Activated CD4-positive, alpha-beta T cell treated with anti-CD3 and anti-CD28 coated beads, Interleukin-2, amount 50 U/mL, for 4 hours (primary cell): Measurements from ENCODE around the gene BLMH.
"Not testable (repeated sequence)": the region's sequence is repeated elsewhere in the genome, so short reads cannot be mapped to it uniquely, and the experiment has no call there.

Experiments used
- DNase-seq, 2 experiments: peaks; one replicate each; pipeline ENCODE4 v3.0.0-alpha.2; 2020

The BLMH gene

DNA sequence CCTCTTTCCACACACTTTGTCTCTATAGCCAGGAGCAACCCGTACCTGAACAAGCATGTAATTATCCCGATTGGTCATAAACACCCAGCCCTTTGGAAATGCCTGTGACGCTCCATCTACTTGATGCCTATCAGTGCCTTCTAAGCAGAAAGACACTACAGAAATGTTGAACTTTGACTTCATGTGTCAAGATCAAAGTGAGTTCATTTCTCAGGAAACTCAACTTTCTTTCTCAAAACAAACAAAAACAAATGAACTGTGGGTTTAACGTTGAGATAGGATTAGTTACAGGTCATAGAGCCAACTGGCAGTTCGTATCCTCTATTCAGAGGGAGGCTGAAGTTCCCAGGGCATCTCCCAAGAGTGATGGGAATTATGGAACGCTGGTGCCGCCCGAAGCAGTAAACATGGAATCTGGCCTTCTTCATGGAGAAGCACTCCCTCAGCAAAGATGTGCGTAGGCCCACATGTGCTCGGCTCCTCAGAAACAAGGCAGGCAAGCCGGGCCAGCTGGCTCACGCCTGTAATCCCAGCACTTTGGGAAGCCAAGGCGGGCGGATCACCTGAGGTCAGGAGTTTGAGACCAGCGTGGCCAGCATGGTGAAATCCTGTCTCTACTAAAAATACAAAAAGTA is 65.7 kb downstream of the BLMH start:
- DNase-seq, result no peak

- DNase-seq, result no peak
Measured at GRCh38 chr17:30225112-30225511, 66.6 kb downstream of the BLMH start.

DNA sequence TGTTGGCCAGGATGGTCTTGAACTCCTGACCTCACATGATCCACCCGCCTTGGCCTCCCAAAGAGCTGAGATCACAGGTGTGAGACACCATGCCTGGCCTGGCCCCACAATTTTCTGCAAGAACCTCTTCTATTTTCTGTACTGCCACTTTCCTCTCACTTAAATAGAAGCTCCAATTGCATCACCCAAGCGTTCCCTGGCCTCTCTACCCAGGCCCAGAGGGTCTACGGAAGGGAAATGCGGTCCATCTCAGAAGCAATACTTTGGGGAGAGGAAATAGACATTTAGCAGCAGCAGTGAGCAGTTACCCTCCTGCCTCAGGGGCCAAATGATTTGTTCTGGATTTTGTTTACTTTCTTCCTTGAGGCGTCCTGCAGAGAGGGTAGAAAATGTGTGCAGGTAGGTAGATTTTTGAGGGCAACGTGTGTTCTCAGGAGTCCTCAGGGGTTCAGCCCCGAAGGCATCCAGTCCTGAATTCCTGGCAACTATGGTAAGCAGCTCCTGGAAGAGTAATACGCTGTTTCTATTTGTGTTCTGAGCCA is 67.3 kb downstream of the BLMH start:
- DNase-seq, result no peak

- DNase-seq, result no peak
Measured at GRCh38 chr17:30222721-30223175, 69.0 kb downstream of the BLMH start.

- no peak for DNase-seq
Measured at GRCh38 chr17:30222251-30222650, 69.5 kb downstream of the BLMH start.

DNA sequence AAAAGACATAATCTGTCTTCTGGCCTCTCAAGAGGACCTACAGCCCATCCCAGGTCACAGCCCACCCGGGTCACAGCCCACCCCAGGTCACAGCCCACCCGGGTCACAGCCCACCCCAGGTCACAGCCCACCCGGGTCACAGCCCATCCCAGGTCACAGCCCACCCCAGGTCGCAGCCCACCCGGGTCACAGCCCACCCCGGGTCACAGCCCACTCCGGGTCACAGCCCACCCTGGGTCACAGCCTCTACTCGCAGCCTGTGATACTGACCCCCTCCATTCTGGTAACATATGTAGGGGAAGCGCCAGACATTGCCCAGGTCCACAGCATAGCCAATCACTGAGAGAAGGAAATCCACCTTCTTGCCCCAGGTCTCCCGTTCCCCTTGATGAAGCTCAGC is 70.4 kb downstream of the BLMH start:
- DNase-seq, result no peak

DNA sequence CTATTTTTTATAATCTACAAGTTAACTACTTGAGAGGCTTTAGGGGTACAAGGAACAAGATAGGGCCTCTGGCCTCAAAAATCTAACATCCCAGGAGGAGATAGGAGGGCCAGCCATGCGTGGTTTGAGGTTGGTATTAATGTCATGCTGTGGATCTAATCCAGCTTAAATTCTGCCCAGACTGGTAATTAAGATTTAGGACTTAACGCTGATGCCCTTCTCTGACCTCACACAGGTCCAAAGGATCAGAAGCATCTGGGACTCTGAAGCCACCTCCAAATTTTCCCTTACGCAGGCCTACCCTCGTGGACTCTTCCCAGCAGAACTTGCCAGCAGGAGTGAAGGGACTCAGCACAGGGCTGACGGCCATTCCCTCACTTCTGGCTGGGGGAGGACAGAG is 71.3 kb downstream of the BLMH start:
- no peak for DNase-seq

DNA sequence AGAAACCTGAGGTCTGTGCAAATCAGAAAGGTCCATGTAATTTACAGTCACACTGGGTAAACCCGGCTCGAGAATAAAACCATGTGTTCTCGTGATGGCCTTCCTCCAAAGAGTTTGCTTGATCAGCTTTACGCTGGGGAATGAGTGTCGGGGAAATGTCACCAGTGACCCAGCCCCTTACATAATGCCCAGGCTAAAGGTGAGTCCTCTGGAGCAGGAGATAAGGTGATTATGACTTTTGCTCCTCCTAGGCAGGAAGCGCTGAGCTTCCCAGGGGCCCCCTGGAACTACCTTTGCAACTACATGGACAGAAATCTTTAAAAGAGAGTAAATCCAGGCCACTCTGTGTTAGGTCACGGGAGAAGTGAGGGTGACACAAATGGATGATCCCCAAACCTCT is 71.9 kb downstream of the BLMH start:
- DNase-seq, result no peak

DNA sequence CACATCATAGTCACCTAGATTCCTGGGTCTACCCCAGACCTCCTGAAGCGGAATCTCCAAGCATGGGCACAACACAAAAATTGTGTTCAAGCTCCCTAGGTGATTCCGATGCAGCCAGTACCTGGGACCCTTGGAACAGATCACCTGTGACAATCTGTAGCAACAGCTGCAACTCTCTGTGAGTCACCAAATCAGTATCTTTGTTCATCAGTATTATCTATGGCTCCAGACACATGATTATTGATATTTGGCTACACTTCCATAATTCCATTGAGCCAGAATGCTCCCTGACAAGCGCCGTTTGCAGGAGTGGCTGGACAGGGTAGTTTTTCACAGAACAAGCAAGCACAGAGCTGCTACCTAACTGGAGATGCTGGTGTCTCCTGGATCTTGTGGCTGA is 72.4 kb downstream of the BLMH start:
- DNase-seq, result no peak

- DNase-seq, result no peak
Measured at GRCh38 chr17:30218799-30219198, 72.9 kb downstream of the BLMH start.

DNA sequence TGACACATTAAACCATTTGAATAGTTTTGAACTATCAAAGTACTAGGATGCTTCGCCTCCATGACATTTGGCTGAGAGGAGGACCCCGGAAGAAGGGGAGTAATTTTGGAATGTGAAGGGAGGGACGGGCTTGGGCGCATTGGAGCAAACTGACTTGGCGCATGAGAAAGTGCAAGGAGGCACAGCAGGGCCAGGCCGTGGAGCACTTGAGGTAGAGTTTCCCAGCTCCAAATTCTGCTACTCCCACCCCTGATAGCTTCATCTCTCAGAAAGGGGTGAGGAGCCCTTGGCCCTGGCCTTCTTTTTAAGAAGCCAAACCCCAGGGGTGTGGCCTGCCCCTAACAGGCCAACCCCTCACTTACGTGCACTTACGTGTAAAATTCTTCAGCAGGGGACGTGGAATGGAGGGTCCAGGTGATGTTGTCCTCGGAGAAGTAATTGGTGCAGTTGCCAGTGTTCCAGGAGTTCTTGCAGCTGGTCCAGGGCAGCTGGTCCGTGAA is 73.9 kb downstream of the BLMH start:
- no peak for DNase-seq

DNA sequence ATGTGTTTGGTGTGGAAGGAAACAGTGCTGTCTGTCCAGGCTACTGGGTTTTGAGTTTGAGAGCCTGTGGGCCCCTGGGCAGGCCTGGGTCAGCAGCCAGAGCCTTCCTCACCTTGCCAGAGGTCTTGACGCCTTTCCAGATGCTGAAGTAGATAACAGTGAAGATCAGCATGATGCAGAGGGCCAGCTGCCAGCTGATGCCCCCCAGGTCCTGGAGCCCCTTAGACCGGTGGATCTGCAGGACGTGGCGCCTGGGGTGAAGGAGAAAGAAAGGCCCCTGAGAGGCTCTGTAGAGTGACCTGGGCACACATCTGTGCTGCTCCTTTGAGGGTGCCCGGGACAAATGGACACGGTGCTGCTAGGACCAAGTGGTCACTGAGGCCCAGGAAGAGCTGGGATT is 74.7 kb downstream of the BLMH start:
- no peak for DNase-seq

DNA sequence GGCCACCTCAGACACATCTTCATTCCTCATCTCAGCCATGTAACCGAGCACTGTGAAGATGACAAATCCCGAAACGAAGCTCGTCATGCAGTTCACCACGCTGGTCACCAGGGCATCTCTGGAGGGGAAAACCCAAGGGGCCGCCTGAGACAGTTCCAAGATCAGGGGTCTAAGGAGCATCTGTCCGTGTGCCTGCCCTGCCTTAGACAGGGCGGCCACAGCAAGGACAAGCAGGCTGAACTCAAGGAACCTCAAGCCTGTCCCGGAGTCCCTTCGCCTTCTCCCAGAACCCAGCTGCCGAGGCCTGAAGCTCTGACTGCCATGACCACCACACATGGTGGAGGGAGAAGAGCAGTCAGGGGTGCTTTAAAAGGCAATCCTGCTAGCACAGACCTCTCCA is 79.0 kb downstream of the BLMH start:
- DNase-seq, result no peak

DNA sequence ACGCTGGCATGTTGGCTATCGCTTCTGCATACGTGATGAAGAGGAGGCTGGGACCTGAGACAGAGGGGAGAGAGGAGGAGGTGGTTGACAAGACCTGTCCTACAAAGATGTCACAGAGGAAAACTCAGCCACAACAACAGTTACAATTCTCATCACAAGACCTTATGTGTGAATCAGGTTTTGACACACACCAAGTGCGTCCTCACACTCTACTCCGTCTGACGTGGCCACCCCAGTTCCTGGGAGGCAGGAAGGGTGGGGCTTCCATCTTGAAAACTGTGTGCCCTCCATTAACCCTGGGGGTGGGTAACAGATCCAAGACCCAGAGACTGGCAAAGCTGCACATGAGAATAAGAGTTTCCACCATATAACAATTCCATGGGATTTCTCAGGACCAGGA is 80.4 kb downstream of the BLMH start:
- no peak for DNase-seq

DNA sequence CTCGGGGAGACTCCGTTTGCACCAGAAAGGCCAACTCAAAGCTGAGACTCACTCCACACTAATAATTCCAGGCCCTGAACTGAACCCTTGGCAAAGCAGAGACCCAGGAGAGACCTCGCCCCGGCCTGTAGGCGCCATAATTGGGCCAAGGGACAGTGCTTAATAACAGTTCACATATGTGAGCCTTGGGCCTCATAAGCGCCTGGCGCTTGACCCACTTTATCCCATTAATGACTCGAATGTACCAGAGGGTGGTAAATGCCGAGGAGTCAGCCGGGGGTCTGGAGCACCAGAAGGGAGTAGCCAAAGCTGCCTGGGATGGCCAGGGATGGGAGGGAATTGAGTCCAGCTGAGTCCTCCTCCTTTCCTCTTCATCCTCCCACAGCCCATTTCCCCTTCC is 80.8 kb downstream of the BLMH start:
- no peak for DNase-seq

- DNase-seq, result no peak
Measured at GRCh38 chr17:30210366-30210765, 81.4 kb downstream of the BLMH start.

DNA sequence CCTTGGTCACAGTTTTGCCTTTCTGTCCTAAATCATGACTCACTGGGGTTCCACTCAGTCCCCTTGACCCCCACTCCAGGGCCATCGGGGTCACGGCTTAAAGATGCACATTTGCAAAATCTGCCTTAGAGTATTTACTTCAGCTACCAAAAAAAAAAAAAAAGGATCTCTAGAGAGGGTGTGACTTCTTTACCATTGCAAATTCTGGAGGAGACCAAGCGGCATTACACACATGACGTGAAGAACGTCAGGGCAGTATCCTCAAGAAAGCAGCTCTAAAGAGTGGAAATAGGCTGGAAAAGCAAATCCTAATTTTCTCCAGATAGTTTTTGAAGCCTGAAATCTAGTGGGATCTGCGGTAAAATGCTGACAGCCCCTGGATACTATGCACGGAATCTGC is 81.8 kb downstream of the BLMH start:
- DNase-seq, result no peak

DNA sequence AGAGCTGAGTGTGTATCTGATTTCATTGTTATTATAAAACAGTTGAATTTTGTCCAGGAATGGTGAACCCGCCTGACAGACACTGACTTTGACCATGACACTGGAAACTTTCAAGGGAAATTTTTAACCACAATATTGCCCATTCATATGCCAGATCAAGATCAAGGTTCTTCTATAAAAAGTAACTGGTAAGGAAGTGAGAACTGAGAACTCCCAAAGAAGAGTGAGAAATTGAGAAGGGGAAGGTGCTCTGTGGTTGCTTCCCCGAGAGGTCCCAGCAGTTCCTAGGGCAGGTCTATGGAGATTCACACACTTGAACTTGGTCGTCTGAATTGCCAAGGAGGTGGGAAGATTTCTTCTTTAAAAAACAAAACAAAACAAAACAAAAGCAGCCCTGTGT is 83.5 kb downstream of the BLMH start:
- DNase-seq, result no peak

- DNase-seq, result no peak
Measured at GRCh38 chr17:30207655-30208054, 84.1 kb downstream of the BLMH start.

DNA sequence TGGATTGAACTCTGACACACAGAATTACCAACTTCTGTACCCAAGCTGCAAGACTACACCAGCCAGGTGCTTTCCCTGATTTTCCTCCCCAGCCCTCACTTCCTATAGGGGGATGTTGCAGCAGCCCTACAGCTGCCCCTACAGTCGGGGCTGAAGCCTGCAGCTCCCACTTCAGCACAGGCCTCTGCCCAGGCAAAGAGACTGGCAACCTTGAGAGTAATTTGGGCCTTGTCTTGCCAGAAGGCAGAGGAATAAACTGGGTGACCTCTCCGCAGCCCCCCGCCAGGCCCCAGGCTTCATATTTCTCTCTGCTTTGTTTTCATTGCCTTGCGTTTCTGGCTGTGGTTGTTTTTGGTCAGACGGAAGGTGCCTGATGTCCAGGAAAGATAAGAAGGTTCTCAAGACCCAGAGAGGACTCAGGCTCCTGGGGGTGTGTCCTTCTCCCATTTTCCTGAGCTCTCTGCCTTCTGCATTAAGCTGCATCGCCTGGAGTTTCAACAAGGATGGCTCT is 88.2 kb downstream of the BLMH start:
- DNase-seq, result no peak

- not testable (repeated sequence) for DNase-seq
Measured at GRCh38 chr17:30200656-30201055, 91.1 kb downstream of the BLMH start.

GRCh38 chr17:30200106-30200505 is 91.6 kb downstream of the BLMH start:
- DNase-seq, result no peak

- DNase-seq, result no peak
Measured at GRCh38 chr17:30199600-30199999, 92.1 kb downstream of the BLMH start.
